Activated CD8-positive, alpha-beta memory T cell treated with anti-CD3 and anti-CD28 coated beads, Interleukin-2, amount 50 U/mL, for 1 hour (primary cell): ENCODE data around the gene OTUD7B.
"Not testable (repeated sequence)": the region's sequence is repeated elsewhere in the genome, so short reads cannot be mapped to it uniquely, and the experiment has no call there.

Source experiments
- DNase-seq: peaks from one replicate; pipeline ENCODE4 v3.0.0-alpha.2; 2020; ENCODE audit errors: extremely low read depth

The OTUD7B gene

DNA sequence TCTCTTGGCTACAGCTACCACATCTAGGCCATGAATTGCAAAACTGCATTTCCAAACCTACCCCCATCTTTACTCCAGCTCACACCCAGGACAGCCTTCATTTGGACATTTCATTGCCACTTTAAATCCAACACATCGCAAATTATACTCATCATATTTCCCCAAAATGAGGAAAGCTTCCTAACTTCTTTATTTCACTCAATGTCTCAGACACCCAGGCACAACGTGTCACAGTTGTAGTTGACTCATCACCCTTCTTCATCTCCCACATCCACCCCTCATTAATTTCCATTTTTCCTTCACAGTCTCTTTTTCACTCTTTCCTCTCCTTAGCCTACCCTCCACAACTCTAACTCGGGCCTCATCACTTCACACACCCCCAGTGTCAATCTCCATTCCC, 6.7 kb downstream of the OTUD7B start:
- no peak for DNase-seq

- DNase-seq: no peak
Observed at GRCh38 chr1:150002217-150002616, 8.3 kb downstream of the OTUD7B start.

- DNase-seq: no peak
Observed at GRCh38 chr1:150001415-150001814, 9.1 kb downstream of the OTUD7B start.

- DNase-seq: no peak
Observed at GRCh38 chr1:149997585-149998262, 12.8 kb downstream of the OTUD7B start.

DNA sequence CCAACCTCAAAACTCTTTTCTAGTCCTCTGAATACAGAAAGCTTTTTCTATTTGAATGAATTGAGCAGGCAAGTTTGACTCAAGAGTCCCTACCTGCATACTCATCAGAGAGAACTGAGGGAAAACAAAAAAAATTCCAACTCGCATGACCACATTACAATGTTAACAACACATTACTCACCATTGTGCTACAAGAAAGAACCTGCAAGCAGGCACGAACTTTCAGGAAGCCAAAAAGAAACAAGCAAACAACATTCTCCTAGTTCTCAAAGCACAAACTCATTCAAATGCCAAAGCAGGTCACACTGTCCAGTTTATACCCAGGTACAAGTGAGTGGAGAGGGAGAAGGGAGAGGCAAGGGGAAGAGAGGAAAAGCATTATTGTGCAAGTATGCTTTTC, 14.6 kb downstream of the OTUD7B start:
- DNase-seq: no peak

- no peak for DNase-seq
Observed at GRCh38 chr1:149993764-149994163, 16.8 kb downstream of the OTUD7B start.

- no peak for DNase-seq
Observed at GRCh38 chr1:149993181-149993580, 17.3 kb downstream of the OTUD7B start.

DNA sequence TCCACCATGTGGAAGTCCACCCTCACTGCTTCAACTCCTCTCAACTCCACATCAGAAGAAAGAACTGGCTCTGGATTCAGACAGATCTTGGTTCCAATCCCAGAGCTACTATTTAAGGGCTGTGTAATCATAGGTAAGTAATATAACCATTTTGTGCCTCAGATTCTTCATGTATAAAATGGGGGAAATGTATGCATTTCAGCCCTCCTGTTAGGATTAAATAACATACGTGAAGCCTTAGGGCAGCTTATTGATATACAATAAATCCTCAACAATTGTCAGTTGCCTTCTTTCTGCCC, 23.3 kb downstream of the OTUD7B start:
- DNase-seq: no peak

DNA sequence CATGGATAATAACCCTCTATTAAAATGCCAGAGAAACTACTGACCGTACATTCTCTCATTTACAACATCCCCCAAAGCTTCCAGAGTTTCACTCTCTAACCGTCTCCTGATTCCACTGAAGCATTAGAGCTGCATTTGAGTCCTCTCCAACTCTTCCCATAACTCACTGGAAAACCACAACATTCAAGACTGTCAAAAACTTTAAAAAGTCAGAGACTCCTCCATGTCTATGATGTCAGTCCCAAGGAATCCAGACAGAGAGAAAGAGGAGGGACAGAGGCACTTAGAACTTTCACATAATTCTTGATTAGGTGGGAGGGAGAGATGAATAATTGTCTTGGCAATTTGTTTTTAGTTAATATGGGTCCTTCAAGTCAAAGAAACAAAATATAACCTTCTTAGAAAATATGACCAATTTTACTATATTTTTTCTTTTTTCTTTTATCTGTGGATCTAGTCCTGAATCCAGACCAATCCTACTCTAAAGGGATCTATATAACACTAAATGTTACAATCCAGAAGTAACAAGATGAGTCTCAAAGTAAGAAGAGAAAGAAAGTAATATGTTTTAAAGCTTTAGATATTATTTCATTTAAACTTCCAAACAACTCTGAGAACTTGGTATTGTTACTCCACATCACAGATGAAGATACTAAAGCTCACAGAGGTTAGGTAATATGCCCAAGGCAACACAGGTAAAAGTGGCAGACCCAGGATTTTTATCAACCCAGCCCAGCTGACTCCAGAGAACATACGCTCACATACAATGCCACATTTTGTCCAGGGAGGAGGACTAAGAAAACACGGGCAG, 23.8 kb downstream of the OTUD7B start:
- no peak for DNase-seq

GRCh38 chr1:149979972-149980540, 30.5 kb downstream of the OTUD7B start:
- DNase-seq: no peak

DNA sequence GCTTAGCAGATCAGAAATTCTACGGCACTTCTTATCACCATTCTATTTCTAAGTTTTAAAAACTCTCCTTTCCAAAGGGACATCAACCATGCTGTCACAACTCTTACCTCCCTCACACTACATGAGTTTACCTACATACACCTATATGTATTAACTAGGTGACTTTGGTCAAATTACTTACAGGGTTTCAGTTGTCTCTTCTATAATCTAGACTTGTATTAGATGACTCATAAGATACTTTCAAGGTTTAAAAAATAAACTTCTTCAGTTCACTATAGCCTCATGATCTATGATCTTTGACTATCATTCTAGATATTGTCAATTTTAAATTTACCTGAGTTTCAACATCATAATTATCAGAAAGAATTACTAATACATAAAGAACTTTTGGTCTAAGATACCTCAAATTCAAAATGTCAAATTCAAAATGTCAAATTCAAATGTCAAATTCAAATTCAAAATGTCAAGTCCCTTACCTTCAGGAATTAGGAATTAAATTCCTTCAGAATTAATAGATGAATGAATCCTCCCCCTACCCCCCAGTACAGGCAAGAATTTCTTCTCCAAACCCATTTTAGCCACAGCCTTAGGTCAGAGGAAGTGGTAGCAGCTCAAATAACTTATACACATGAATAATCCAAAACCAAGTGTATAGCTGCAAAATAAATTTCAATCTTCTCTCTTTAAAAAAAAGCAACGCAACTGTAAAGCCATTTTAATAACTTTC, 31.1 kb downstream of the OTUD7B start:
- no peak for DNase-seq

DNA sequence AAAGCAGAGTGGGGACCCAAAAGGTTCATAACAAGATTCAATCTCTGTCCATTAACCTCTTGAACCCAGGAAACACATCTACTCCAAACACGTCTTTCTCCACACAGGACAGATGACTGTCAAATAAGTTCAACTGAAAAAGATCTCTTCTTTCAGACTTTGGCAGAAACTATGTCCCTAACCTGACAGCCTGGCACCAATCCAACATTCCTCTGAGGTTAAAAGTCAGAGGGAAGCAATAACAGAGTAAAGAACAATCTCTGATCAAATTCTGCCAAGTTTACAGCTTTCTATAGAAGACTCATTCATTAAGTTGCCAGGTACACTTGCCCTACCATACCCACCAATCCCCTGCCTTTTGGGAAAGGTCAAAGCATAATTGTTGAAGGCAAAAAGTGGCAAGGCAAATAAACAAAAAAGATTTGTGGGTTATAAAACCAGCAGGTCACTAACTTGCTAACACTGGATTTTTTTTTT, 31.9 kb downstream of the OTUD7B start:
- no peak for DNase-seq

DNA sequence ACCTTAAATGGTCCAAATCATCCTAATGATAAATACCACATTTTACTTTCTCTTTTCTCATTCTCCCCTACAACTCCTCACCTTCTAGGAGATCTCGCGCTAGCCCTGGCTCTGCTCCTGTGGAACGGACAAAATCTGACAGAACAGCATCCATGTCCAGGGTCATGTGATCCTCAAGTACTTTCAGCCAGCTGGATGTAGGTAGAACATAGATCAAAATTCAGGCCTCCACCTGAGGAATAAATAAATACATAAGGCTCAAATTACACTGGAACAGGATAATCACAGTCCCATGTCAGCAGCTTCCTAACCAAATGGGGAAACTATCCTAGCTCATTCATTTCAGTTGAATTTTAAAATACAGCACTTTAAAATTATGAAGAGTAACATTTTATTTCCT, 33.2 kb downstream of the OTUD7B start:
- no peak for DNase-seq

- no peak for DNase-seq
Observed at GRCh38 chr1:149972547-149972946, 38.0 kb downstream of the OTUD7B start.

DNA sequence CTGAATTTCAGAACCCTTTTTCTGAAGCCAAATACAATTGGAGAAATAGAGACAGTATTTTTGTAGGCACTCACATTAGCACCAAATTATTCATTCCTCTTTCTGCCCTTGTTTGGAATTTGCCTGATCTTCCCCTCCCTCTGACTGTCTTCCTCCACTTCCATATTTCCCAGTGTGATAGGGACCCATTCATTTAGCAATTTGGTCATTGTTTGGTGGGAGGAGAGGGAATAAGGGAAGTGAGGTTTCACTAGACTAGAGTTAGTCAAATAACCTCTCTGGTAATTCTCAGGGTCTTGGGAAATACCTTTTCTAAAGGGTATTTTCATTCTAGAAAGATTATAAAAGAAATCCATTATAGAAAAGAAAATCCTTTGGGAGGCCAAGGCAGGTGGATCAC, 42.9 kb downstream of the OTUD7B start:
- DNase-seq: no peak

DNA sequence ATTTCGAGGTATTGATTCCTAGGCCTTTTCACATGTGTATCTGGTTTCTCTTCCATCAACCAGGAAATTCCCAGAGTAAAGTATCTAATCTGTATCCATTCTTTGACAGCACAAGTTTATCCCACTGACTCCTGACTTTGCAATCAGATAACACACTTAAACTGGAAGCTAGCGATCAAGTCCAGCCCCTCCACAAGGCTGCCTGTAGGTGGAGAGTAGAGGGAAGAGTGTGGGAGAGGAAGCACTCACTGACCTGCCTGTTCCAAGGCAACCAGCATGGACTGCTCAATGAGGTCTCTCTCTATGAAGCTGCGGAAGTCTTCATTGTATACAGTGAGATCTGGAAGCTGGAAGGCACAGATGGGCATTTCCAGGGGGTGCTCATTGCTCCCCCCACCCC, 43.5 kb downstream of the OTUD7B start:
- DNase-seq: no peak

- DNase-seq: no peak
Observed at GRCh38 chr1:149966405-149966804, 44.1 kb downstream of the OTUD7B start.

DNA sequence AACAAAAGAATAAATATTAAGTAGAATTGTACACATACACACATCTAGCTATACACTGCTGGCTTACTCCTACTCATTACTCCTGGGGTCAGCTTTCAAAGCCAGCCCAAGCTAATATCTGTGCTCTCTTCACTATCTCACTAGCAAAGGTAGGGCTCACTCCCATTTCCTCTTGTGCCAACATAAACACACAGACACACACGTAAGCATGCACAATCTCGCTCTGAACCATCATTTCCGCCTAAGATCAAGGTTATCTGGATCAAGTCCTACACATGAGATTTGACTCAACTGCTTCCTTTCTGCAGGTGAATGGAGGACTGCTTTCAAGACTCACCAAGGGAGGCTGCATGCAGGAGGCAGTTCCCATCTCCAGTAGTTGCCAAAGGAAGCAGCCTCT, 45.1 kb downstream of the OTUD7B start:
- DNase-seq: no peak

GRCh38 chr1:149963358-149963757, 47.2 kb downstream of the OTUD7B start:
- no peak for DNase-seq

- no peak for DNase-seq
Observed at GRCh38 chr1:149962736-149963135, 47.8 kb downstream of the OTUD7B start.

DNA sequence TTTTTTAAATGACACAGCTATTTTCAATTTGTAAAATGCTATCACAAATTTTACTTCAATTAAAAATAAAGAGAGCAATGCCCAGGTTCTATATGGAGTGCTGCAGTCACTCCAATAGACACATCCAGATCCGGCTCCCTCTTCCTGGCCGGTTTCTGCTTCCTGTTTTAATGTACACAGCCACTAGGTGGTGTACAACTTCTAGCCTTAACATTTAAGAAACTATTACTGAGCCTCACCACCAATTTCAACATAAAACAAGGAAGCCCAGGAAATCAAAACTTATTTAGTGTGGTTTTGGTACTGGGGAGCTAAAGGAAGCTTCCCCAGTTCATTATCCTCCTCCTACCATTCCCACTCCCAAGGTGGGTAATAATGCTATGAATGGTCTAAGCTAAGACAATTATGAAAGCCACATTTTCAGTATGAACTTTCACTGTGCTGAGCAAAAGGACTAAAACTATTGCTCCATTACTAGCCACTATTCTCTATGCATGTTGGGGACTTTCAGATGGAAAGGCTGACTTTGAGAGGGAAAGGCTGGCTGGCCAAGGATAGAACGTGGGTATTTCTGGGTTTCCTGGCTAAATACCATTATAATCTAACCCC, 48.4 kb downstream of the OTUD7B start:
- peak; percentile 2 for DNase-seq

GRCh38 chr1:149957548-149957947, 53.0 kb downstream of the OTUD7B start:
- not testable (repeated sequence) for DNase-seq
